ES-I3 (cell line): ENCODE data around the gene C5orf58.

Source experiments
- H3K36me3 ChIP-seq: 2 replicates; pipeline ENCODE4 v1.6.1; 2013; ENCODE audit warnings: mild to moderate bottlenecking, low read length, control low read depth, moderate library complexity; ENCODE audit not compliant: insufficient read depth
- H3K4me1 ChIP-seq: 2 replicates; pipeline ENCODE4 v1.6.1; 2013; ENCODE audit warnings: mild to moderate bottlenecking, control low read depth, low read length; ENCODE audit not compliant: insufficient read depth
- H3K9ac ChIP-seq: 2 replicates; pipeline ENCODE4 v1.6.1; 2013; ENCODE audit warnings: low read depth, mild to moderate bottlenecking, low read length, moderate library complexity
- H3K9me3 ChIP-seq: 2 replicates; pipeline ENCODE4 v1.6.1; 2013; ENCODE audit warnings: mild to moderate bottlenecking, low read length, moderate library complexity; ENCODE audit not compliant: control insufficient read depth, insufficient read depth

Gene C5orf58

DNA sequence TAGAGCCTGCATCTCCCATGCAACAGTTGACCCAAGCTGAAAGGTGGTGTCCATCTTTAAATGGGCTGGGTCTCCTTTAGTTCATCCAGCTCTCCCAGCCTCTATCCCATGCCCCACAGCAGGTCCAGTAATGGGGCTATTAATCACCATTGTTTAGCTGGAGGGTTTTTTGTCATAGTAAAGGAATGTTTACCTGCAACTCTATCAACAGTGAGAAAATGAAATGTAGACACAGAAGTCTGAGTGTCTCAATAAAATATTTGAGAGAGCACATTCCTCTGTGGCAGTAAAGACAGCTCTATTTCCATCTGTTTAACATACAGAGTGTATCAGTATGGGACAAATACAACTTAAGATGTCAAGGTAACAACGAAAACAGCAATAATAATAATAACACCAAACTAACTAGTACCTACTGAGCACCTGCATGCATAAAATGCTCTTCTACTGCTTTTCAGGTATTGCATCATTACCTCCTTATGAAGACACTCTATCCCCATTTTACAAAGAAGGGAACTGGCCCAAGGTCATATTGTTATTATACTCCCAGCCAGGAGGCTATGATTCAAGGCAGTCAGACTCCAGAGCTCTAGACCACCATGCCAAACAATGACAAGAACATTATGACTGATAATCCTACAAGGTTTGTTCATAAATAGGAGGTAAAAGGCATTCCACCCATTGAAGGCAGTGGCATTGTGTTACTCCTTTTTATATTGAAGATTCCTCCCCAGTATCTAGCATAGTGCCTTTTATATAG, 21.0 kb upstream of the C5orf58 start:
- Histone ChIP-seq H3K9me3 (no peaks in the 10 kb centered on the region), H3K36me3 (no peaks in the 10 kb centered on the region), H3K9ac (no peak overlapping the region), H3K4me1 (no peaks in the 10 kb centered on the region)

DNA sequence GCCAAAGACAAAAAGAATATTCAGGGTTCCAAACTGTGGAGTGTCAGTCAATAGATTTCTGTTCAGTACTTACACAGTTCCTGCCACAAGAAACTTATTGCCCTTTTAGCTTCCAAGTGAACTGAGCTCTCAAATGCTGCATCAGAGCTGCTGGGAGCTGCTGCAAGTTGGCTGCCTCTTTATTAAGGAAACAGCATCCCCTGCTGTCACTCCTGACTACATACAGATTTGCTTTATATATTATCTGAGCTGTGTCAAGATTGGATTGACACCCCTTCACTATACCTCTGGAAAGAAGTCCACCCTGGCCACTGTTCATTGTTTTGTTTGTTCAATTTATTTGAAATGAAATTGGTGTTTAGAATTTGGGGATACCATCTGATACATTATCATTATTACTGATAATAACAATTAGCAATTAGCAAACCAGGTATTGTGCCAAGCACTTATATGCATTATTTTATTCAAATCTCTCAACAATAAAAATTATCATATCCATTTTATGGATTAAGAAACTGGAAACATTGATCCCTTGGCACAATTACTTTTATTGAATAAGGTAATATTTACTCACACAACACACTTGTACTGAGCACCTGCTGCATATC, 16.4 kb upstream of the C5orf58 start:
- no peaks in the 10 kb centered on the region for H3K36me3 ChIP-seq
- no peaks in the 10 kb centered on the region for H3K9me3 ChIP-seq
- 0 out of 2 replicates have a peak, but pooled peaks cover 6% of the 10 kb centered on the region for H3K4me1 ChIP-seq
- no peak overlapping the region for H3K9ac ChIP-seq

DNA sequence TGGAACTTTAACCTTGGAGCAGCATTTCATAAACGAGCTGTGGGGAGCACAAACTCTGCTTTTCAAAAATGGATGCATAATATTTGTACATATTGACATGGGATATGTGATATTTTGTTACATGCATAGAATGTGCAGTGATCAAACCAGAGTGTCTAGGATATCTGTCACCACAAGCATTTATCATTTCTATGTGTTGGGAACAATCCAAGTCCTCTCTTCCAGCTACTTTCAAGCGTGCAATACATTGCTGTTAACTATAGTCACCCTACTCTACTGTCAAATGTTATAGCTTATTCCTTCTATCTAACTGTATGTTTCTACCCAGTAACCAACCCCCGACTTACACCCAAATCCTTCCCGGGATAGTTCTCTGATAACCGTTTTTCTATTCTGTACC, 15.0 kb upstream of the C5orf58 start:
- Histone ChIP-seq H3K4me1 (0 out of 2 replicates have a peak, but pooled peaks cover 6% of the 10 kb centered on the region), H3K9ac (no peak overlapping the region), H3K36me3 (no peaks in the 10 kb centered on the region), H3K9me3 (no peaks in the 10 kb centered on the region)

DNA sequence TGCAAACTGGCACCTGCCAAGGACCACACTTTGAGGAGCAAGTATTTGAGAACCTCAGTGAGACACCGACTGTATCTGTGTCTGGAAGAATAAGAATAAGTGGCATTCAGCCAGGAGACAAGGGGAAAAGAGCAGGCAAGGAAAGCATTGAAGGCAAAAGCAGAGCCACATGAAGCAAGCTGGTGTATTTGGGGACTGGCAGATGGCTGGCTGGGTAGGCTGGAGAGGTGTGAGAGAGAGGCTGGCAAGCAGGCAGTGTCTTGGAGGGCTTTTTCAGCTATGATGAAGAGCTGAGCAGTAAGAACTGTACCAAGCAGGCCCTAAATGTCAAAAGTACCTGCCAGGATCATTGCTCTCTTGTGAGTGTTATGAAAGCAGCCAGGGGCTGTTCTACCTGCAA, 14.1 kb upstream of the C5orf58 start:
- H3K36me3 ChIP-seq, result no peaks in the 10 kb centered on the region
- H3K9ac ChIP-seq, result no peak overlapping the region
- peaks cover 9% of the 10 kb centered on the region; the same call in 1 of the 2 replicates for H3K4me1 ChIP-seq
- H3K9me3 ChIP-seq, result no peaks in the 10 kb centered on the region

DNA sequence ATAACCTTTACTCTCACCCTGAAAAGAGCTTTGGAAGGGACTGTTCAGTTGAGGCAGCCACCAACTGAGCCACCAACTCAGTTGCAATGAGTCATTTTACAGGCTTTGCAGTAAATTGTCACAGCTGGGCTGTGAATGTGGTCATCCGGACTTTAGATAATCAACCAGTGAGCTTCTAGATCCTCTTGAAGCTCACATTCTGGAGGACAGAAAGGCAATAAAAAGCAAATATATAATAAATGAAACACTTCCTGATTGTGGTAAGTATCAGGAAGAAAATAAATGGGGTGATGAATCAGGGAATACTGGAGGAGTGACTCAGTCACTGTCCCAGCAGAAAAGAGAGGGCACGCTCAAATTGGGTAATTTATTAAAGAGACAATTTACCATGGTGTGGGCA, 13.2 kb upstream of the C5orf58 start:
- Histone ChIP-seq H3K9ac (no peak overlapping the region), H3K36me3 (no peaks in the 10 kb centered on the region), H3K9me3 (no peaks in the 10 kb centered on the region), H3K4me1 (peaks cover 17% of the 10 kb centered on the region)

DNA sequence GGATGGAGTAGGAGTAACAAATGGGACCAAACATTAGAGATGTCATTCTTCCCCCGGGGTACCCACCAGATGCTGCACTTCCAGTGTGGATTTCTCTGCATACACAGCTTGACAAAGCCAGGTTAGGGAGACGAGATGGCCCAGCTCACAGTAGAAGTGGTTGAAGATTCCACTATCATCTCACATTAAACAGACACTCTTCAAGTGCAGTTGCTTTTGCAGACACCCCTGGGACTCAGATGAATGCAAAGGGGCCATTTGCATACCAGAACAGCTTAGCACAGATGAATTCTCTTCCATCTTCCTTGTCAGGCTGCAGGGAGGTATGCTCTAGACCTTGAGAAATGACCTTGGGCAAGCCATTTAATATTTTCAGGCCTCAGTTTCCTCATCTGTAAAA, 12.6 kb upstream of the C5orf58 start:
- H3K4me1 ChIP-seq, result peaks cover 17% of the 10 kb centered on the region
- no peak overlapping the region for H3K9ac ChIP-seq

DNA sequence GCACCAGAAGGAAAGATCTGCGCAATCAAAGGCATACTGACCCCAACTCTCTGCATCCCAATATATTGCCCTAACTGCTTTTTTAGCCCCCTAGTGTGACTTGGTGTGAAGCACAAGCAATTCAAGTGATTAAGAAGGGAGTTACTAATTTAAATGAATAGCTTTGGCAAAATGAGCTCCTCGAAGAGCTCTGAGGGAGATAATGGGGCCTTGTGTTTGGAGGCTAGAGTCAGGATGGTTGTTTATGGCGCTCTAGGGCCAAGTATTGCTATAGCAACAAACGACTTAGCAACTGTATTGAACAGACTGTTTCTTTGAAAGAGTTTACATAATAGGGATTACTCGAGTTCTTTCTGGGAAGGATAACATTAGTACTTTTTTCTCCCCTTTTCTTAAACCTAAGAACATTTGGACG, 11.5 kb upstream of the C5orf58 start:
- Histone ChIP-seq H3K4me1 (peaks cover 17% of the 10 kb centered on the region), H3K9ac (no peak overlapping the region), H3K9me3 (no peaks in the 10 kb centered on the region), H3K36me3 (no peaks in the 10 kb centered on the region)

More for the DNA sequence above, 12.6 kb upstream of the C5orf58 start:
- Histone ChIP-seq H3K36me3 (no peaks in the 10 kb centered on the region), H3K9me3 (no peaks in the 10 kb centered on the region)

DNA sequence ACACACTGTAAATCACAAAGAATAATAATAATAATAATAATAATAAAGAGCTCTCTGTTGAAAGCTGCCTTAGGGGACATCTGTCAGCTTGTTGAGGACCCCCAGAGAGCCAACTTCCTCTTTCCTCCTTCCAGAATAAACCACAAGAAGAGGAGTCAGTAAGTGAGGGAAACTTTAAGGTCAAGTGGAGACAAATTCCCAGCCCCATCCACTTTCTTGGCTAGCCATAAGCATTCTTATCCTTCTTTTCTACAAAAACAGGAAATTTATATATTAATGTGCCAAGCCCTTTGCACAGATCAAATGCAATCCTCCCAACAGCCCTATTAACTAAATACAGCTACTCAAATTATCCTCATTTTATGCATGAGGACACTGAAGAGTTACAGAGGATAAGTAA, 9.4 kb upstream of the C5orf58 start:
- H3K4me1 ChIP-seq, result peaks cover 17% of the 10 kb centered on the region
- no peaks in the 10 kb centered on the region for H3K9me3 ChIP-seq
- no peak overlapping the region for H3K9ac ChIP-seq
- no peaks in the 10 kb centered on the region for H3K36me3 ChIP-seq

DNA sequence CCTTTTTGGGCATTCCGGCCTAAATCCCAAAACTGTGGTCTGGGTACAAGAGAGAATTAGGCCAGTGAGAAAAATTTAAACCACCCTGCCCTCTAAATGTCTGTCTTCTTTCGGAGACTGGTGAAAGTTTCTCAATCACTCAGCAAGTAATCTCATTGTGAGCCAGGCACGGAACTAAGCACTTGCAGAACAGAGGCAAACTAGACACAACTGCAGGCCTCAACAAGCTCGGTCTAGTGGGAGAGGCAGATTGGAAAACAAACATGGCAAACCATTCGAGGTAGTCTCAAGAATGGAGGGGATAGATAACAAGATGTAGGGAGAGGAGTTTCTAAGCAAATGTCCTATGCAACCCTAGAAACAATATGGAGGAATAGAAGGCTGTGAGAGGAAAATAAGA, 8.9 kb upstream of the C5orf58 start:
- Histone ChIP-seq H3K9ac (no peak overlapping the region), H3K36me3 (no peaks in the 10 kb centered on the region), H3K4me1 (peaks cover 17% of the 10 kb centered on the region), H3K9me3 (no peaks in the 10 kb centered on the region)

DNA sequence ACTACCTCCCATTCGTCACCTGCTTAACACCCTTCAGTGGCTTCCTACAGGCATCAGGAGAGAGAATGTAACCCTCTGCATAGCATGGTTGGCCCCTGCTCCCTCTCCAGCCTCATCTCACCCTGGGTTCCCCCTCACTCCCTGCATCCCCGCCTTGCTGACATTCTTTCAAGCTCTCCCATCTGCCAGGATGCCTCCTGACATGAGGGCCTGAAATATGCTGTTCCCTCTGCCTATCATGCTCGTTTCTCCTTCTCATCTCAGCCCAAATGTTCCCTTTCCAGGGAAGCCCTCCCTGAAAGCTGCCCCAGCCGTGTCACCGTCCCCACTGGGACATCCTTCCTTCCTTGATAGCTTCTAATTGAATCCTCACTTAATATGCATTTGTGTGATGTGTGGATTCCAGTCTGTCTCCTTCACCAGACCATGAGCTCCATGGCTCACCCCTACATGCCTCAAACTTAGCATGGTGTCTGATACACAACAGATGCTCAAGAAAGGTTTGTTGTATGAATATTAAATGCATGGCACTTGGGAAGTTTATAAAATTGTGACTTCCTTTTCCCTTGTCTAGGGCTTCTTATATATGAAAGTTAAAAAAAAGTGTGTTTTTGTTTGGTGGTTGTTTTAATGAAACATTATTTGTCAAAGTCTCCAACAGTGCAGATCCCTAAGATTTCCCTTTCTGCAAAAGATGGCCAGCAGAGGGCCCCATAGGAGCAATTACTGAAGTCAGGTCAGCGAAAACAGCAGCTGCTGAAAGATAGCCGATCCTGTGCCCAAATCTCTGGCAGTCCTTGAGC, 7.3 kb upstream of the C5orf58 start:
- Histone ChIP-seq H3K9ac (no peak overlapping the region), H3K4me1 (peaks cover 11% of the 10 kb centered on the region), H3K9me3 (no peaks in the 10 kb centered on the region), H3K36me3 (no peaks in the 10 kb centered on the region)

DNA sequence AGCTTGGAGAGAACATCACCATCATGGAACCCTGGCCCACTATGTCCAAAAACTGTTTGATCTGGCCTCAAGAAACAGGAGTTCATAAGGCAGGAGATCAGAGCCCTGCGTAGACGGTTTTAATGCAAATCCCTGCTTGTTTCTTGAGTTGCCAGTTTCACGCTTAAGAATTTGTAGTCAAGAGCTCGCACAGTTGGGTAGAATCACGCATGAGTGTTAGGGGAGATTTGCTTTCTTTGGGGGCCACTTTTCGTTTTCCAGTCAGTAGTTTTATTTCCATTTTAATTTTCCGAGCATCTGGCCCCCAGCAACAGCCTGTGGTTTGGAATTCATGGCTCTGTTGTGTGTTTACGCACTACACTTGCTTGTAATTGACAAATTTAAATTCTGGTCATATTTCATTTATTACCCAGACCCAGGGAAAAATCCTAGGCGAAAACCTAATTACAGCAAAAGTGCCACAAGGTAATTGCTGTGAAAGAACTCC, 6.6 kb upstream of the C5orf58 start:
- no peak overlapping the region for H3K9ac ChIP-seq
- no peaks in the 10 kb centered on the region for H3K36me3 ChIP-seq
- H3K4me1 ChIP-seq, result peaks cover 11% of the 10 kb centered on the region
- H3K9me3 ChIP-seq, result no peaks in the 10 kb centered on the region

DNA sequence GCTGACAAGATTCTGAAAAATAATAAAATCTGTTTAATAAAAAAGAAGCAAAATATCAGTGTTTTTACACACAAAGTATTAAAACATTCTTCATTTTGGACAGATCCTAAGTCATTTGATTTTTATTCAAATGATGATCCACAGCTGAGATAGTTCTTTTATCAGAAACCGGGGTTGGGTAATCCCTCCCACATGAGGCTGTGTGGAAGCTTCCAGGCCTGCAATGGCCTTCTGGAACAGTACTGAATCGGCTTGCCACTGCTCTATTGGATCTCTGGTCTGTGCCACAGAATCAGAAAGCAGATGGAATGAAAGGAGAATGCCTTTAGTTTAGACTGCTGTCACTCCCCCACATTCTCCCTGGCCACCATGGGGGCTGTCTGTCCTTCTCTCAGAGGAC, 6.1 kb upstream of the C5orf58 start:
- H3K36me3 ChIP-seq, result no peaks in the 10 kb centered on the region
- H3K9ac ChIP-seq, result no peak overlapping the region
- H3K9me3 ChIP-seq, result no peaks in the 10 kb centered on the region
- peaks cover 11% of the 10 kb centered on the region for H3K4me1 ChIP-seq

DNA sequence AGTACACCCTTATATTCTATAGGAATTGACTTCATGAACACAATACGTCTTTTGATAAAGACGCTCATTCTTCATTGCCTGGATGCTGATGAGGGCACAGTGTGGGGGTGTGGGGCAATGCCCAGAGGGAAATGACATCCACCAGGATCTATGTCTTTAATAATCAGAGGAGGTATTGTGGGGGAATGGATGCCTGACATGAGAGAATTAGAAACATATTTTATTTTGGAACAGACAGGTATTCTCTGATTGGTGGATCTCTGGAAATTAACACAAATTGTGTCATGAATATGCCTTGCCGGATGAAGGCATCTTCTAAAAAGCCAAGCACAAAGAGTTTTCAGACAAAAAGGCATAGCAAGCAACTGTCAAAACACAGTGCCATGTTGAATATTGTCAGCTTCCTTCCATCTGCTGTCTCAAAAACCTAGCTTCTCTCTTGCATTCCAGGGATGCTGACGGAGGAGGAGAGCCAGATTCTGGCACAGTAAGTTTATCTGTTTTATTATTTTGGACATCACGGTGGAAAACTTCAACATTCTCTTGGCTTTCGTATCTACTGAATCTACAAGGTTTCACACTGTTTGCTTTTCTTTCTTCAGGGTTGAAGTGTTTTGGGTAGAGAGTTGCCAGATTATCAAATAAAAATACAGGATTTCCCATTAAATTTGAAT, 3.9 kb upstream of the C5orf58 start:
- H3K36me3 ChIP-seq, result no peaks in the 10 kb centered on the region
- no peak overlapping the region for H3K9ac ChIP-seq
- H3K4me1 ChIP-seq, result peaks cover 6% of the 10 kb centered on the region; the same call in 1 of the 2 replicates
- H3K9me3 ChIP-seq, result no peaks in the 10 kb centered on the region

DNA sequence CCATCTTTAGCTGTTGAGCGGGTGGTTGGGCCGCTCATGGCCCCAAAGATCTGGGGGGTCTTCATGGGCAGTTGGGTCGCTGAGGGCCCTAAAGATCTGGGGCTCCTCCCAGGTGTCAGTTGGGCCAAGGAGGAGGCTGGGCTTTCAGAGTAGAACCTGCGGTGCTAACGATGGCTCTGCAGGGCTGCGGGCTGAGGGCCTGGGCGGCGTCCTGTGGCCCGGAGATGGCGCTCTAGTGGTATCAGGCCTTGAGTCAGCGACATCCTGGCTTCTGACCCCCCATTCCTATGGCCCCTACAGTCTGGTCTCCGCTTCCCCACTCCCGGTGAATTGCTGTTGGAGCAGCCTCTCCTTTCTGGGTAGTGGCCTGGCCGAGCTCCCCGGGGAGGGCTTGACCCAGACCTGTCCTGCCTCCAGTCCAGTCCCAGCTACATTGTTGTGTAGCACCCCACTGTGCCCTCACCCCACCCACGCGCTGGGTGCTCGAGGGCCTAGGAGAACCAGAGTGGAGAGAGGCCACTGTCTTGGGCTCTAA, 640 bp downstream of the C5orf58 start:
- H3K9me3 ChIP-seq, result no peaks in the 10 kb centered on the region
- no peaks in the 10 kb centered on the region for H3K4me1 ChIP-seq
- no peaks in the 10 kb centered on the region; the same call in 1 of the 2 replicates for H3K36me3 ChIP-seq
- no peak overlapping the region for H3K9ac ChIP-seq
